CD14-positive monocyte (primary cell): ENCODE data around the gene AP3D1. TPM values are rescaled to one million over a fixed set of nuclear protein-coding genes. Genes with fewer than 3 reads are reported as not detected.

Experiments
- DNase-seq, 3 donors: peaks; one replicate each; pipeline ENCODE4 v3.0.0-alpha.2; 2011 to 2022
- H2AFZ ChIP-seq: 2 replicates; pipeline ENCODE4 v1.6.0; 2012; ENCODE audit warnings: mild to moderate bottlenecking, low read depth, low read length, inconsistent platforms; ENCODE audit not compliant: insufficient read depth, poor library complexity, severe bottlenecking
- H3K27ac ChIP-seq, 2 donors: 1 replicate in 1 of 2; 2 replicates in 1 of 2; pipeline ENCODE4 v1.5.1; 2012 to 2013; ENCODE audit warnings: low read length in 2 of 2, control low read depth in 1 of 2, inconsistent platforms in 1 of 2, low read depth in 1 of 2, mild to moderate bottlenecking in 1 of 2
- H3K27me3 ChIP-seq, 2 donors: one replicate each; pipeline versions ENCODE4 v1.6.0 to v1.6.1; 2011 to 2013; ENCODE audit warnings: low read length in 2 of 2; ENCODE audit not compliant: control insufficient read depth in 2 of 2, insufficient read depth in 2 of 2
- H3K36me3 ChIP-seq, 2 donors: replicated peaks in 1 of 2; 1 replicate in 1 of 2; 2 replicates in 1 of 2; pipeline versions ENCODE4 v1.5.1 to v1.6.1; 2012 to 2013; ENCODE audit warnings: low read length in 2 of 2, control low read depth in 1 of 2, inconsistent platforms in 1 of 2, mild to moderate bottlenecking in 1 of 2; ENCODE audit not compliant: insufficient read depth in 2 of 2, control insufficient read depth in 1 of 2
- H3K4me1 ChIP-seq, 2 donors: 1 replicate in 1 of 2; 2 replicates in 1 of 2; pipeline versions ENCODE4 v1.5.1 to v1.6.1; 2012 to 2013; ENCODE audit warnings: low read length in 2 of 2, control low read depth in 1 of 2, inconsistent platforms in 1 of 2, mild to moderate bottlenecking in 1 of 2, moderate library complexity in 1 of 2; ENCODE audit not compliant: insufficient read depth in 2 of 2, control insufficient read depth in 1 of 2
- H3K4me2 ChIP-seq: replicated peaks from 2 replicates; pipeline ENCODE3; 2012; ENCODE audit warnings: low read length, moderate library complexity, mild to moderate bottlenecking; ENCODE audit not compliant: poor library complexity, severe bottlenecking; ENCODE audit errors: extremely low read depth
- H3K4me3 ChIP-seq, 3 experiments: fragments of 200-600 bp in 1 of 3; sonication (generic) in 1 of 3; replicated peaks in 1 of 3; 1 replicate in 2 of 3; 2 replicates in 1 of 3; pipeline ENCODE4 v1.5.1; 2011 to 2013; ENCODE audit warnings: low read length in 3 of 3, mild to moderate bottlenecking in 3 of 3, control low read depth in 2 of 3, low read depth in 2 of 3, inconsistent platforms in 1 of 3, moderate library complexity in 1 of 3
- H3K79me2 ChIP-seq: 2 replicates; pipeline ENCODE4 v1.6.0; 2012; ENCODE audit warnings: mild to moderate bottlenecking, control low read depth, inconsistent platforms, low read length, moderate library complexity; ENCODE audit not compliant: insufficient read depth
- H3K9ac ChIP-seq: 2 replicates; pipeline ENCODE4 v1.6.0; 2017; ENCODE audit warnings: low read length, mild to moderate bottlenecking; ENCODE audit not compliant: insufficient read depth, poor library complexity, severe bottlenecking
- H3K9me3 ChIP-seq, 2 donors: replicated peaks in 1 of 2; 1 replicate in 1 of 2; 2 replicates in 1 of 2; pipeline versions ENCODE4 v1.5.1 to v1.6.1; 2012 to 2013; ENCODE audit warnings: low read length in 2 of 2, control low read depth in 1 of 2; ENCODE audit not compliant: control insufficient read depth in 1 of 2, insufficient read depth in 1 of 2
- H4K20me1 ChIP-seq: 2 replicates; pipeline ENCODE4 v1.6.0; 2012; ENCODE audit warnings: mild to moderate bottlenecking, low read length, control low read depth, moderate library complexity; ENCODE audit not compliant: insufficient read depth
- H3K27ac Mint-ChIP-seq, 7 donors: one replicate each; pipeline ENCODE4 v1.8.0; 2020; ENCODE audit warnings: mild to moderate bottlenecking in 7 of 7, mixed read lengths in 7 of 7, moderate library complexity in 6 of 7, inconsistent platforms in 2 of 7
- H3K27me3 Mint-ChIP-seq, 3 donors: one replicate each; pipeline ENCODE4 v1.8.0; 2021 to 2022; ENCODE audit warnings: low read depth in 3 of 3, mild to moderate bottlenecking in 3 of 3, mixed read lengths in 3 of 3, moderate library complexity in 3 of 3, inconsistent platforms in 1 of 3
- H3K36me3 Mint-ChIP-seq, 2 donors: one replicate each; pipeline ENCODE4 v1.8.0; 2020; ENCODE audit warnings: mixed read lengths in 2 of 2, inconsistent platforms in 1 of 2, mild to moderate bottlenecking in 1 of 2
- H3K4me1 Mint-ChIP-seq: one replicate; pipeline ENCODE4 v1.8.0; 2020; ENCODE audit warnings: mild to moderate bottlenecking, mixed read lengths
- H3K4me3 Mint-ChIP-seq, 2 donors: one replicate each; pipeline ENCODE4 v1.8.0; 2020; ENCODE audit warnings: mild to moderate bottlenecking in 2 of 2, mixed read lengths in 2 of 2, moderate library complexity in 1 of 2
- H3K9me3 Mint-ChIP-seq, 7 donors: one replicate each; pipeline ENCODE4 v1.8.0; 2020 to 2022; ENCODE audit warnings: mixed read lengths in 7 of 7, mild to moderate bottlenecking in 6 of 7, moderate library complexity in 6 of 7, inconsistent platforms in 2 of 7
- CTCF ChIP-seq: fragments of 200-600 bp; IDR thresholded peaks from one replicate; pipeline ENCODE4 v1.8.0; 2022; ENCODE audit warnings: antibody characterized with exemption, mild to moderate bottlenecking
- WGBS: methylation state at CpG from one replicate; pipeline ENCODE4 v1.1.5; 2013; ENCODE audit warnings: missing lambda C conversion rate; ENCODE audit not compliant: insufficient coverage; 5-methylcytosine and 5-hydroxymethylcytosine counted together
- intact Hi-C, 2 donors: fragments of 100-400 bp; cut with micrococcal nuclease; formaldehyde crosslinking; loops; one replicate each; pipeline versions ENCODE4 v1.15.0 to v1.15.1; 2023
- polyA plus RNA-seq, 3 donors: library from polyadenylated mRNA; depleted of rRNA in 1 of 3; unstranded in 2 of 3; stranded (reverse) in 1 of 3; fragments of 300-500 nt in 2 of 3; fragments of >200 nt in 1 of 3; fragmentation: Illumina TruSeq in 2 of 3; gene quantifications; 1 replicate in 2 of 3; 2 replicates in 1 of 3; pipeline ENCODE4 v1.2.3, GENCODE V29; 2012 to 2021

The AP3D1 gene
- polyA plus RNA-seq, 3 donors: 9.6 to 105 (median 12.4) TPM

DNA sequence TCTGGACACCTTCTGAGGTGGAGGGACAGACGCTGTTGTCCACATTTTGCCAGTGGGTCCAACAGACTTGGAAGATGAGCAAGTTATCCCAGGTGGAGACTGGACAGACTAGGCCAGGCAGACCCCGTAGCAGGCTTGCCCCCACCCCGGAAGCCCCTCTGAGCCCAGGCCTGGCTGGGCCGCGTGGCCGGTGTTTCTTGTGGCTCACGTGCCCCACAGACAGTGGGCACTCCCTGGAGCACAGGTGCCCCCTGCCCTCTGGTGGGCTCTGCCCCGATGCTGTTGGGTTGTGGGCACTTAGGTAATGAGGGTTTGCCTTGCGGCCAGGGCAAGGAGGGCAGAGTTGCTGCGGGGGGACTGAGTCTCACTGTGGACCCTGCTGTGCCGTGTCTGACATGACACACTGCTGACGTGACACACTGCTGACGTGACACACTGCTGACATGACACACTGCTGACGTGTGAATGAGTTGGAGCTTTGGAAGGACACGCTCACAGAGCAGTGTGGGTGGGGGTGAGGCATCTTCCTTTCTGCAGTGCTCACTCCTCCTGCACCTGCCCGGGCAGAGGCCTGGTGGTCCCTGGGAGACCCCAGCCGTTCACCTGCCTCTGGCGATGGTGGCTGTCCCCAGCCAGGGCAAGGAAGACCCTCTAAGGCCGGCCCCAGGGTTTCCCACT is 37.5 kb upstream of the AP3D1 start:
- peaks cover 23% of the 10 kb centered on the region for H3K4me1 Mint-ChIP-seq
- H3K27me3 ChIP-seq: no peaks in the 10 kb centered on the region
- H3K27ac Mint-ChIP-seq: peak overlapping the region; percentile 42 to 89 (median 81)
- peaks cover 61% of the 10 kb centered on the region for H3K79me2 ChIP-seq
- H3K9me3 ChIP-seq: no peaks in the 10 kb centered on the region
- no peak overlapping the region for H2AFZ ChIP-seq
- no peak for TF ChIP-seq CTCF
- no peak for DNase-seq
- H3K9ac ChIP-seq: no peak overlapping the region
- H3K36me3 Mint-ChIP-seq: peaks cover 66 to 84% of the 10 kb centered on the region in 2 donors
- intact Hi-C loops: loop anchor here in 1 of 2 donors (5.0 kb wide), 1 partner anchor 37 kb away; the partner anchor contains the start of gene AP3D1
- 96% methylated on average over 17 of the region's 19 CpGs for WGBS
- peaks cover 21 to 26% of the 10 kb centered on the region in 2 donors for H3K4me1 ChIP-seq
- peaks cover 0 to 2% (median 0%) of the 10 kb centered on the region in 3 donors for H3K27me3 Mint-ChIP-seq
- H3K4me3 Mint-ChIP-seq: no peak overlapping the region
- H3K36me3 ChIP-seq: peaks cover 61 to 84% of the 10 kb centered on the region in 2 donors
- no peak overlapping the region for H3K4me3 ChIP-seq
- peaks cover 0 to 3% (median 0%) of the 10 kb centered on the region in 7 donors for H3K9me3 Mint-ChIP-seq
- H3K4me2 ChIP-seq: peak overlapping the region; percentile 72
- H3K27ac ChIP-seq: peak overlapping the region; percentile 9 to 11
- H4K20me1 ChIP-seq: peaks cover 62% of the 10 kb centered on the region

- peaks cover 72% of the 10 kb centered on the region for H4K20me1 ChIP-seq
- H3K36me3 ChIP-seq: peaks cover 54 to 83% of the 10 kb centered on the region in 2 donors
- H3K4me1 ChIP-seq: peaks cover 21 to 26% of the 10 kb centered on the region in 2 donors
- peaks cover 24% of the 10 kb centered on the region for H3K4me1 Mint-ChIP-seq
- H3K9me3 Mint-ChIP-seq: peaks cover 0 to 3% (median 0%) of the 10 kb centered on the region in 7 donors
- peaks cover 64 to 83% of the 10 kb centered on the region in 2 donors for H3K36me3 Mint-ChIP-seq
- no peaks in the 10 kb centered on the region for H3K27me3 ChIP-seq
- intact Hi-C loops: loop anchor here in 1 of 2 donors (5.0 kb wide), 1 partner anchor 35 kb away; the partner anchor contains the start of gene AP3D1
- no peak overlapping the region for H3K9ac ChIP-seq
- peaks cover 70% of the 10 kb centered on the region for H3K79me2 ChIP-seq
- H3K27ac ChIP-seq: peak overlapping the region in 1 of 2 donors; percentile 26
- no peak for DNase-seq
- no peak overlapping the region for H2AFZ ChIP-seq
- peaks cover 0 to 3% (median 2%) of the 10 kb centered on the region in 3 donors for H3K27me3 Mint-ChIP-seq
- TF ChIP-seq CTCF: no peak
- H3K4me3 Mint-ChIP-seq: no peak overlapping the region
- no peak overlapping the region for H3K4me3 ChIP-seq
- WGBS: 89% methylated on average over 12 of the region's 13 CpGs
- peak overlapping the region; percentile 80 to 94 (median 89) for H3K27ac Mint-ChIP-seq
- no peaks in the 10 kb centered on the region for H3K9me3 ChIP-seq
- no peak overlapping the region for H3K4me2 ChIP-seq
Measured at GRCh38 chr19:2187159-2187558, 35.8 kb upstream of the AP3D1 start.
